OCI-LY7 (cell line): Measurements from ENCODE around the gene PSENEN. TPM values are rescaled to one million over a fixed set of nuclear protein-coding genes. Genes with fewer than 3 reads are reported as not detected.

Experiments used
- BruUV-seq: library from RNA; stranded (reverse); fragments of 400-500 nt; replicated peaks from 2 replicates; lab custom pipeline; 2021; lab: Mats Ljungman, UMichigan
- CTCF ChIA-PET: fragments of 300-600 bp; sonication (Branson Sonifier 250); formaldehyde crosslinking; loops from one replicate; lab custom pipeline; 2022; ENCODE audit warnings: antibody characterized with exemption; ENCODE audit not compliant: unreplicated experiment; lab: Charles Lee
- POLR2A ChIA-PET: fragments of 300-600 bp; sonication (Branson Sonifier 250); formaldehyde crosslinking; loops from one replicate; lab custom pipeline; 2022; ENCODE audit warnings: antibody characterized with exemption; lab: Charles Lee
- DNase-seq: peaks from one replicate; pipeline ENCODE4 v3.0.0-alpha.2; 2015; ENCODE audit warnings: low spot score
- H2AFZ ChIP-seq: fragments of 200-600 bp; sonication (generic), shearing (Covaris generic); 2 replicates; pipeline ENCODE4 v1.6.1; 2014; ENCODE audit warnings: mild to moderate bottlenecking, antibody characterized with exemption, low read length, moderate library complexity
- H3K27ac ChIP-seq: fragments of 200-600 bp; sonication (generic); 2 replicates; pipeline ENCODE4 v1.5.1; 2014; ENCODE audit warnings: mixed run types, low read depth, mild to moderate bottlenecking, moderate library complexity, low read length, inconsistent platforms; ENCODE audit not compliant: poor library complexity, severe bottlenecking
- H3K36me3 ChIP-seq: fragments of 200-600 bp; sonication (generic); 2 replicates; pipeline ENCODE4 v1.6.1; 2014; ENCODE audit warnings: mild to moderate bottlenecking, antibody characterized with exemption, low read length, moderate library complexity, mixed read lengths; ENCODE audit not compliant: insufficient read depth
- H3K4me1 ChIP-seq: fragments of 200-600 bp; sonication (generic); 2 replicates; pipeline ENCODE4 v1.5.1; 2014; ENCODE audit warnings: mild to moderate bottlenecking, low read length; ENCODE audit not compliant: insufficient read depth, poor library complexity, severe bottlenecking
- H3K4me2 ChIP-seq: fragments of 200-600 bp; sonication (generic); 2 replicates; pipeline ENCODE4 v1.6.1; 2014; ENCODE audit warnings: mild to moderate bottlenecking, low read length
- H3K4me3 ChIP-seq: fragments of 200-600 bp; sonication (generic); 2 replicates; pipeline ENCODE4 v1.5.1; 2014; ENCODE audit warnings: mild to moderate bottlenecking, low read depth, low read length; ENCODE audit not compliant: poor library complexity, severe bottlenecking
- H3K79me2 ChIP-seq: fragments of 200-600 bp; sonication (generic); 2 replicates; pipeline ENCODE4 v1.6.1; 2016; ENCODE audit warnings: low read depth, mild to moderate bottlenecking, low read length, moderate library complexity, mixed read lengths; ENCODE audit not compliant: insufficient read depth
- H3K9me2 ChIP-seq: fragments of 200-600 bp; sonication (generic); 2 replicates; pipeline ENCODE4 v1.6.1; 2016; ENCODE audit warnings: mild to moderate bottlenecking, low read length, mixed read lengths; ENCODE audit not compliant: insufficient read depth
- H3K9me3 ChIP-seq: fragments of 200-600 bp; sonication (generic); 2 replicates; pipeline ENCODE4 v1.6.1; 2014; ENCODE audit warnings: mild to moderate bottlenecking, mixed run types, low read length, mixed read lengths
- H4K20me1 ChIP-seq: fragments of 200-600 bp; sonication (generic); 2 replicates; pipeline ENCODE4 v1.6.1; 2014; ENCODE audit warnings: mild to moderate bottlenecking, antibody characterized with exemption, low read length, moderate library complexity, mixed read lengths; ENCODE audit not compliant: insufficient read depth
- CTCF ChIP-seq: fragments of 200-600 bp; sonication (generic); conservative IDR thresholded peaks from 2 replicates; pipeline ENCODE4 v1.5.1; 2014; ENCODE audit warnings: mild to moderate bottlenecking, antibody characterized with exemption, low read length, moderate library complexity, mixed read lengths
- EZH2phosphoT487 ChIP-seq: fragments of 200-600 bp; sonication (generic); IDR thresholded peaks from 2 replicates; pipeline ENCODE4 v1.6.1; 2018; ENCODE audit warnings: low read depth, borderline replicate concordance, mild to moderate bottlenecking, mixed run types, antibody characterized with exemption, low read length, moderate library complexity, mixed read lengths
- intact Hi-C: fragments of 100-400 bp; cut with micrococcal nuclease; formaldehyde crosslinking; loops from one replicate; pipeline ENCODE4 v1.10.0; 2022; ENCODE audit not compliant: unreplicated experiment
- total RNA-seq, 2 experiments: library from RNA; depleted of rRNA in 1 of 2; stranded (reverse); fragments of >200 nt in 1 of 2; shearing (Covaris generic) in 1 of 2; gene quantifications; 2 replicates each; pipeline ENCODE4 v1.2.3, GENCODE V29; 2014 to 2022

PSENEN gene
- total RNA-seq, 2 experiments from 2014 or later = 25.7 to 51.0 TPM

- no peak for DNase-seq
- CTCF ChIA-PET = no interaction called here
- Histone ChIP-seq H4K20me1 (no peaks in the 10 kb centered on the region), H3K9me3 (no peaks in the 10 kb centered on the region), H3K9me2 (no peaks in the 10 kb centered on the region), H3K4me3 (no peak overlapping the region), H3K4me2 (no peak overlapping the region), H3K79me2 (no peaks in the 10 kb centered on the region), H3K27ac (no peak overlapping the region), H3K36me3 (peaks cover 93% of the 10 kb centered on the region), H2AFZ (no peak overlapping the region), H3K4me1 (no peaks in the 10 kb centered on the region)
- intact Hi-C loops = no loop called here
- POLR2A ChIA-PET = no interaction called here
- no peak for TF ChIP-seq CTCF
- TF ChIP-seq EZH2phosphoT487 = no peak
- BruUV-seq = no TSS peak
Measured at GRCh38 chr19:35725216-35725861, 20.1 kb upstream of the PSENEN start.

GRCh38 chr19:35727053-35727955 lies 18.1 kb upstream of the PSENEN start:
- H3K9me2 ChIP-seq = no peaks in the 10 kb centered on the region
- intact Hi-C loops = no loop called here
- H3K79me2 ChIP-seq = no peaks in the 10 kb centered on the region
- CTCF ChIA-PET = no interaction called here
- H3K9me3 ChIP-seq = no peaks in the 10 kb centered on the region
- no peak for DNase-seq
- peaks cover 98% of the 10 kb centered on the region for H3K36me3 ChIP-seq
- BruUV-seq = TSS peak; percentile 24
- H3K4me1 ChIP-seq = no peaks in the 10 kb centered on the region
- no peak overlapping the region for H3K4me2 ChIP-seq
- H4K20me1 ChIP-seq = no peaks in the 10 kb centered on the region
- H3K27ac ChIP-seq = no peak overlapping the region
- TF ChIP-seq EZH2phosphoT487 (no peak), CTCF (no peak)
- no peak overlapping the region for H3K4me3 ChIP-seq
- H2AFZ ChIP-seq = no peak overlapping the region
- POLR2A ChIA-PET = no interaction called here
